Measurements from ENCODE around the gene TBCE. TPM values are rescaled to one million over a fixed set of nuclear protein-coding genes. Genes with fewer than 3 reads are reported as not detected.

Gene TBCE
- total and polyA plus RNA-seq, 4 experiments from 2014 or later = 17.0 to 19.1 (median 18.1) TPM

DNA sequence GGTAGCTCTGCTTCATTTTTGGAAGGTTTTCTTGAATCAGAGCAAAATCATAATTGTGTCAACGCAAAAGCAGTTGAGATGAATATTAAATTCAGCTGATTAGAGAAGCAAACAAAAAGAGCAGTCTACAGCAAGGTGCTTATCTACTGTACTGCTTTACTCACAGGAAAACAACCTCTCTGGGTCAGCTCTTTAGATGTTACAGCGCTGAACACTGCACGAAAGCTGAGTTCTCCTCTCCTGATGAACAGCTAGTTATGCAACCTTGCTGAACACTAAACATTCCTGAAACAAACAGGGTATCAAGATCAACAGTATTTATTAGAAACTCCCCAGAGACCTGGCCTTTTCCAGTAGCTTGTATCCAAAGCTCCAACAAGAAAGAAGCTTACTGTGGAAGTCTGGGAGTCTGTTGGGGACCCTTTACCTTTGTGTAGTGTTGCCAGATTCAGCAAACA lies 41.3 kb downstream of the TBCE start:
- no peak overlapping the region for H3K4me3 ChIP-seq (ENCODE audit: low read length in 2 of 2)
- ChIA-PET CTCF (ENCODE audit: partially characterized antibody) (interaction anchor here (0.8 to 1.8 kb wide), 4 partner anchors 8 to 313 kb away, joined by 3 to 8 read pairs (median 3); no protein-coding TSS in a partner anchor), POLR2A (ENCODE audit: partially characterized antibody) (no interaction called here)
- H3K27ac ChIP-seq (ENCODE audit: low read depth, low read length) = no peak overlapping the region
- no peak overlapping the region for H3K4me3 Mint-ChIP-seq
- DNase-seq = no peak
- no peaks in the 10 kb centered on the region for H3K9me3 ChIP-seq (ENCODE audit: control insufficient read depth in 1 of 2, low read length in 2 of 2)
- no peaks in the 10 kb centered on the region for H3K4me1 ChIP-seq (ENCODE audit: insufficient read depth, low read length)
- H3K36me3 Mint-ChIP-seq = peaks cover 2 to 3% of the 10 kb centered on the region in 2 donors
- no peaks in the 10 kb centered on the region for H3K36me3 ChIP-seq (ENCODE audit: insufficient read depth, low read length)
- intact Hi-C loops (cut with micrococcal nuclease) = no loop called here
- H3K27ac Mint-ChIP-seq = no peak overlapping the region
- no peaks in the 10 kb centered on the region for H3K9me3 Mint-ChIP-seq
- H3K27me3 ChIP-seq (ENCODE audit: insufficient read depth, low read length) = no peaks in the 10 kb centered on the region
- H3K4me1 Mint-ChIP-seq = peaks cover 0 to 8% (median 7%) of the 10 kb centered on the region in 4 donors
- H3K27me3 Mint-ChIP-seq = no peaks in the 10 kb centered on the region

- no peaks in the 10 kb centered on the region for H3K27me3 ChIP-seq (ENCODE audit: insufficient read depth, low read length)
- intact Hi-C loops (cut with micrococcal nuclease) = no loop called here
- Mint-ChIP-seq H3K4me1 (peaks cover 0 to 8% (median 7%) of the 10 kb centered on the region in 4 donors), H3K27me3 (no peaks in the 10 kb centered on the region), H3K4me3 (no peak overlapping the region), H3K9me3 (no peaks in the 10 kb centered on the region), H3K27ac (peak overlapping the region in 1 of 7 donors; percentile 25), H3K36me3 (peaks cover 0 to 2% of the 10 kb centered on the region in 2 donors)
- no peak for DNase-seq
- H3K36me3 ChIP-seq (ENCODE audit: insufficient read depth, low read length) = no peaks in the 10 kb centered on the region
- H3K4me3 ChIP-seq (ENCODE audit: low read length in 2 of 2) = no peak overlapping the region
- no peak overlapping the region for H3K27ac ChIP-seq (ENCODE audit: low read depth, low read length)
- POLR2A ChIA-PET (ENCODE audit: partially characterized antibody) = no interaction called here
- H3K4me1 ChIP-seq (ENCODE audit: insufficient read depth, low read length) = no peaks in the 10 kb centered on the region
- CTCF ChIA-PET (ENCODE audit: partially characterized antibody) = interaction anchor here (0.8 to 1.8 kb wide), 4 partner anchors 8 to 313 kb away, joined by 3 to 8 read pairs (median 3); no protein-coding TSS in a partner anchor
- H3K9me3 ChIP-seq (ENCODE audit: control insufficient read depth in 1 of 2, low read length in 2 of 2) = no peaks in the 10 kb centered on the region
Observed at GRCh38 chr1:235409042-235409820, 42.0 kb downstream of the TBCE start.

- Mint-ChIP-seq H3K9me3 (no peaks in the 10 kb centered on the region), H3K4me3 (no peak overlapping the region), H3K36me3 (peaks cover 0 to 5% of the 10 kb centered on the region in 2 donors), H3K27ac (peak overlapping the region in 3 of 7 donors; percentile 9 to 59 (median 44)), H3K27me3 (no peaks in the 10 kb centered on the region), H3K4me1 (peaks cover 5 to 10% (median 8%) of the 10 kb centered on the region in 4 donors)
- H3K36me3 ChIP-seq (ENCODE audit: insufficient read depth, low read length) = no peaks in the 10 kb centered on the region
- ChIA-PET POLR2A (ENCODE audit: partially characterized antibody) (no interaction called here), CTCF (ENCODE audit: partially characterized antibody) (interaction anchor here (1.5 to 7.4 kb wide), 2 partner anchors 151 to 158 kb away, joined by 6 to 130 read pairs; no protein-coding TSS in a partner anchor)
- intact Hi-C loops (cut with micrococcal nuclease) = no loop called here
- H3K4me1 ChIP-seq (ENCODE audit: insufficient read depth, low read length) = no peaks in the 10 kb centered on the region
- H3K4me3 ChIP-seq (ENCODE audit: low read length in 2 of 2) = no peak overlapping the region
- no peak overlapping the region for H3K27ac ChIP-seq (ENCODE audit: low read depth, low read length)
- no peaks in the 10 kb centered on the region for H3K9me3 ChIP-seq (ENCODE audit: control insufficient read depth in 1 of 2, low read length in 2 of 2)
- no peak for DNase-seq
- H3K27me3 ChIP-seq (ENCODE audit: insufficient read depth, low read length) = no peaks in the 10 kb centered on the region
Observed at GRCh38 chr1:235410467-235410866, 43.2 kb downstream of the TBCE start.

DNA sequence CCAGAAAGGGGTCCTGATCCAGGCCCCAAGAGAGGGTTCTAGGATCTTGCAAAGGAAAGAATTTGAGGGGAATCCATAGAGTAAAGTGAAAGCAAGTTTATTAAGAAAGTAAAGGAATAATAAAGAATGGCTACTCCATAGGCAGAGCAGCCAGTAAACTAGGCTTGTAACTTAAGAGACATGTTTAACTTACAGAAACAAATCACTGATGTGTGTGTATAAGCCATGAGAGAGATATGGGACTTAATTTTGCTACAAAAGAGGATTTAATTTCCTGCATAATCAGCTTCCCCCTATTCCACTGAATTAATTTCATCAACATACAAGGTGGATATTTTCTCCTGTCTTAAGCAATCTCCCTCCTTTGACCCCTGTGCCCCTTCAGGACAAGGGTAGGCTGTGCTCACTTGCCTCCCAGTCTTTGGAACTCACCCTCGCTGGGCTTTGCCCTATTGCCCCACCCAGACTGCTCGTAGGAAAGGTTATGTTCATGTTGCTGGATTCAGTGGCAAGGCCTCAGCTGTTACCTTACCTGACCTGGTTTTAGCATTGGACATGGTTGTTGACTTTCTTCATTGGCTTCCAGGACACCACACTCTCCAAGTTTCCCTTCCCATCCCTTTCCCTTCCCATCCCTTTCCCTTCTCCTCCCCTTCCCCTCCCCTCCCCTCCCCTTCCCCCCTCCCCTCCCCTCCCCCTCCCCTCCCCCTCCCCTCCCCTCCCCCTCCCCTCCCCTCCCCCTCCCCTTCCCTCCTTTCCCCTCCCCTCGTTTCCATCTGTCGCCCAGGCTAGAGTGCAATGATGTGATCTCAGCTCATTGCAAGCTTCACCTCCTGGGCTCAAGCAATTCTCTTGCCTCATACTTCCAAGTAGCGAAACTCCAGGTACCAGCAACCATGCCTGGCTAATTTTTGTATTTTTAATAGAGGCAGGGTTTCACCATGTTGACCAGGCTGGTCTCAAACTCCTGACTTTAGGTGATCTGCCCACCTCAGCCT lies 44.6 kb downstream of the TBCE start:
- Mint-ChIP-seq H3K27me3 (no peaks in the 10 kb centered on the region), H3K27ac (peak overlapping the region in 5 of 7 donors; percentile 37 to 88 (median 60)), H3K4me3 (no peak overlapping the region), H3K9me3 (no peaks in the 10 kb centered on the region), H3K4me1 (peaks cover 6 to 10% (median 8%) of the 10 kb centered on the region in 4 donors), H3K36me3 (peaks cover 0 to 5% of the 10 kb centered on the region in 2 donors)
- Histone ChIP-seq H3K4me1 (ENCODE audit: insufficient read depth, low read length) (no peaks in the 10 kb centered on the region), H3K27ac (ENCODE audit: low read depth, low read length) (no peak overlapping the region), H3K36me3 (ENCODE audit: insufficient read depth, low read length) (no peaks in the 10 kb centered on the region), H3K9me3 (ENCODE audit: control insufficient read depth in 1 of 2, low read length in 2 of 2) (no peaks in the 10 kb centered on the region), H3K27me3 (ENCODE audit: insufficient read depth, low read length) (no peaks in the 10 kb centered on the region), H3K4me3 (ENCODE audit: low read length in 2 of 2) (no peak overlapping the region)
- intact Hi-C loops (cut with micrococcal nuclease) = no loop called here
- POLR2A ChIA-PET (ENCODE audit: partially characterized antibody) = interaction anchor here (0.9 kb wide), 1 partner anchor 83 kb away, joined by 3 read pairs; no protein-coding TSS in a partner anchor
- CTCF ChIA-PET (ENCODE audit: partially characterized antibody) = interaction anchor here (0.6 to 7.4 kb wide), 6 partner anchors 9 to 315 kb away, joined by 3 to 130 read pairs (median 4); no protein-coding TSS in a partner anchor
- peak in 1 of 5 donors; percentile 6 for DNase-seq

DNA sequence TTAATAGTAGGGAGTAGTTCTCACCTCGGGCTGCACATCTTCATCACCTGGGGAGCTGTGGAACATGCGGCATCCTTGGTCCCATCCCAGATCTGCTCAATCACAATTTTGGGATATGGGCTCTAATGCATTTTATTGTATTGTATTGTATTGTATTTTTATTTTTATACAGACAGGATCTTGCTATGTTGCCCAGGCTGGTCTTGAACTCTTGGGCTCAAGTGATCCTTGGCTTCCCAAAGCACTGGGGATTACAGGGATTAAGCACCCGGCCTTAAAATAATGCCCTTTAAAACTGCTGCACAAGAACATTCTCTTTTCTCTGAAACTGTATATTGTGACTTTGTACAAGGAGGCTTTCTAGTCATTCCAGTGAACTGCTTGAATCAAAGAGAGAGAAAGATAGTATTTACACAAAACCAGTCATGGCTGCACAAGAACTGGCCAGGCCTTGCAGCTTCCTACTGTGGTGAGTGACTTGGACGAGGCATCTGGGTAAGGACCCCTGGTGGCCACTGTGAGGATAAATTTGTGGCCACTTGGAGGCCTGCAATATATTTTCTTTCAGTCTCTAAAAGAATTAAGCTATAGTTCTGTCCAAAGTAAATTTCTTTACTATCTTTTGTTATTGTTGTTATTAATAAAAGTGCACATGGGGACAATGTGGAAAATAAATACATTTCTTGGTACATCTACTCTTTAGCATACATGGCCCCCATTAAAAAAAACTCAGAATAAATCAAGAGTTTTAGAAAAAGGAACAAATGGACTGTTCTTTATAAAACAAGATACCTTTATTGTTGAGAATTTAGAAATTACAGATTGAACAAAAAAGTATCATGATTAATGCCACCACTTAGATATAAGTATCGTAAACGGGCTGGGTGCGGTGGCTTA lies 48.0 kb downstream of the TBCE start:
- Histone ChIP-seq H3K36me3 (ENCODE audit: insufficient read depth, low read length) (no peaks in the 10 kb centered on the region), H3K9me3 (ENCODE audit: control insufficient read depth in 1 of 2, low read length in 2 of 2) (no peaks in the 10 kb centered on the region), H3K4me3 (ENCODE audit: low read length in 2 of 2) (no peak overlapping the region), H3K27ac (ENCODE audit: low read depth, low read length) (no peak overlapping the region), H3K27me3 (ENCODE audit: insufficient read depth, low read length) (no peaks in the 10 kb centered on the region), H3K4me1 (ENCODE audit: insufficient read depth, low read length) (no peaks in the 10 kb centered on the region)
- H3K4me1 Mint-ChIP-seq = peaks cover 6 to 11% (median 9%) of the 10 kb centered on the region in 4 donors
- ChIA-PET POLR2A (ENCODE audit: partially characterized antibody) (interaction anchor here (1.0 to 2.6 kb wide), 3 partner anchors 47 to 311 kb away, joined by 4 to 9 read pairs (median 8); no protein-coding TSS in a partner anchor), CTCF (ENCODE audit: partially characterized antibody) (interaction anchor here (0.7 to 7.4 kb wide), 38 partner anchors 11 to 928 kb away, joined by 3 to 130 read pairs (median 10); partner anchors contain the start of genes B3GALNT2, RBM34 and TOMM20)
- no peaks in the 10 kb centered on the region for H3K27me3 Mint-ChIP-seq
- no peak overlapping the region for H3K4me3 Mint-ChIP-seq
- intact Hi-C loops (cut with micrococcal nuclease) = loop anchor here (1.0 kb wide), 1 partner anchor 162 kb away; no protein-coding TSS in a partner anchor
- peak; percentile 53 to 64 (median 61) for DNase-seq
- H3K36me3 Mint-ChIP-seq = peaks cover 0 to 8% of the 10 kb centered on the region in 2 donors
- H3K27ac Mint-ChIP-seq = peak overlapping the region in 1 of 7 donors; percentile 8
- no peaks in the 10 kb centered on the region for H3K9me3 Mint-ChIP-seq

- intact Hi-C loops (cut with micrococcal nuclease) = loop anchor here (1.0 to 2.0 kb wide), 5 partner anchors 88 to 917 kb away; partner anchors contain the start of genes ARID4B, GGPS1 and RBM34
- H3K9me3 Mint-ChIP-seq = no peaks in the 10 kb centered on the region
- H3K27me3 Mint-ChIP-seq = no peaks in the 10 kb centered on the region
- no peak overlapping the region for H3K4me3 ChIP-seq (ENCODE audit: low read length in 2 of 2)
- CTCF ChIA-PET (ENCODE audit: partially characterized antibody) = interaction anchor here (0.6 to 7.4 kb wide), 67 partner anchors 8 to 930 kb away, joined by 3 to 130 read pairs (median 6); partner anchors contain the start of genes B3GALNT2, RBM34 and TOMM20
- no peaks in the 10 kb centered on the region for H3K9me3 ChIP-seq (ENCODE audit: control insufficient read depth in 1 of 2, low read length in 2 of 2)
- no peaks in the 10 kb centered on the region for H3K36me3 ChIP-seq (ENCODE audit: insufficient read depth, low read length)
- no peaks in the 10 kb centered on the region for H3K27me3 ChIP-seq (ENCODE audit: insufficient read depth, low read length)
- H3K4me3 Mint-ChIP-seq = no peak overlapping the region
- H3K4me1 Mint-ChIP-seq = peaks cover 1 to 11% (median 7%) of the 10 kb centered on the region in 4 donors
- DNase-seq = no peak
- H3K36me3 Mint-ChIP-seq = peaks cover 0 to 8% of the 10 kb centered on the region in 2 donors
- POLR2A ChIA-PET (ENCODE audit: partially characterized antibody) = interaction anchor here (0.7 to 2.6 kb wide), 6 partner anchors 118 to 312 kb away, joined by 3 to 9 read pairs (median 4); partner anchors contain the start of gene RBM34
- H3K4me1 ChIP-seq (ENCODE audit: insufficient read depth, low read length) = no peaks in the 10 kb centered on the region
- H3K27ac ChIP-seq (ENCODE audit: low read depth, low read length) = no peak overlapping the region
- peak overlapping the region in 1 of 7 donors; percentile 6 for H3K27ac Mint-ChIP-seq
Observed at GRCh38 chr1:235416662-235417049, 49.4 kb downstream of the TBCE start.
